ENCODE measurements around the gene CPLX1.
A peak's percentile ranks its signal among the peaks of the same experiment; 100 is the strongest.
"Not testable (repeated sequence)": the region's sequence is repeated elsewhere in the genome, so short reads cannot be mapped to it uniquely, and the experiment has no call there.

Gene CPLX1

DNA sequence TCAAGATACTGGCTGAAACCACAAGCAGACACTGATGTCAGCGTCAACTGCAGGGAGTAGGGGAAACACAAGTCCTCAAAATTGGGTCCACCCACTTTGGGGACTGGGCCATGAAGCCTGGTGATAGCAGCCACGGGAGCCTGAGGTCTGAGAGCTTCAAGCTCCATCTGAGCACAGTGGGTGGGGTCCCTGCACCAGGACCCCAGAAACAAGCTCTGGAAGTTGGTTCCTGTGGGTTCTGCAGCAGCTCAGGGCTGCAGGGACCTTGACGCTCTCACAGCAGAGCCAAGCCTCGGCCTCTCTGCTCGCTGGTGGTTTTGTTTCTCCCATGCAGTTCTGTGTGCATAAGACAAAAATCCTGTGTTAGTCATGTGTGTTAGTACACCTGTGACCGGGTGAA, 54.5 kb downstream of the CPLX1 start:
- DNase-seq: no peak
- intact Hi-C loops (cut with DNase I): no loop called here

DNA sequence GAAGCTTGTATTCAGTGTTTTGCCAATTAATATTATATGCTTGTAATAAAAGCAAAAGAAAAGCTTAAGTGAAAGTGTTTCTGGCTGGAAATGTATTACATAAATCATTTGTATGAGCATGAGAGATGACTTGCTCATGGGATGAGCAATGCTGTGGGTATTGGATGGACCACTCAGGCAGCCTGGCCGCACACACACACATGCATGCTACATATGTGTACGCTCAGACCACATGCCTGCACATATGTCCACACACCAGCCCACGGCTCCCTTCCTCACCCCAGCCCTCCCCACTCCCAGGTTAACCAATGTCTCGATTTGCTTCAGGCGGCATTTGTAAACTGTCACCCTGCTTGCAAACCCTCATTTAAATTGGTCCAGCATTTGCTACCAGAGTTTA, 55.9 kb downstream of the CPLX1 start:
- no peak for DNase-seq
- intact Hi-C loops (cut with DNase I): no loop called here

DNA sequence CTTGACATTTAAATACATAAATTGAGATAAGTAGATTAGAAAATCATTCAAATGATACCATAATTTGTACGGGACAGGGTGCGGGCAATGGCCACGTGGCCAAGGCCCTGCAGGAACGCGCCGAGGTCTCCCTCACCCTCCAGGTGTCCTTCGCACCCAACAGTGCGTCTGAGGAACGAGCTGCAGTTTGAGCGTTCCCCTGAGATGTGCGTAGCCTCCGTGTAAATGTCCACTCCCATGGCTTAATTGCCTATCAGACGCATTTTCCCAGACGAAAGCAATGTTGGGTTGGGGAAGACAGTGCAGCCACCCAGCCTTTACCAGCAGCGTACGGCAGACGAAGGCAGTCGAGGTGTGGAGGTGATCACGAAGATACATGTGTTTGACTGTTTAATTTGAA, 56.4 kb downstream of the CPLX1 start:
- no peak for DNase-seq
- intact Hi-C loops (cut with DNase I): no loop called here

DNA sequence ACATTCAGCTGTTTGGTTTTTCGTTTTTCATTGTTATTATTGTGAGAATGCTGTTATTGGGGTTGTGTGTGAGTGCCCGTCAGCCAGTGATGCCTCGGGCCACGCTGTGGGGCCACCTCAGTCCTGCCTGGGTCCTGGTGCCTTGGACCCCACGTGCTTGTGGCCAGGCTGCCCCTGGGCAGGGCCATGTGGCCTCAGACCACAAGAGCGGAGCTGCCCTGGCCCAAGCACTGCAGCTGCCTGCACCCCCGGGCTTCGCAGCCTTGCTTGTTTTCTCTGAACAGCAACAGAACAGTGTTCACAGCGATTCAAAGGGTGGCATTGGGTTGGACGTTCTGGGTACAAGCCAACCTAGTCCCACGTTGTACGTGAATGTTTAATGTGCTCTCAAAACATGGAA, 56.9 kb downstream of the CPLX1 start:
- DNase-seq: peak in 8 of 42 donors; percentile 35 to 54 (median 44)
- intact Hi-C loops (cut with DNase I): no loop called here

DNA sequence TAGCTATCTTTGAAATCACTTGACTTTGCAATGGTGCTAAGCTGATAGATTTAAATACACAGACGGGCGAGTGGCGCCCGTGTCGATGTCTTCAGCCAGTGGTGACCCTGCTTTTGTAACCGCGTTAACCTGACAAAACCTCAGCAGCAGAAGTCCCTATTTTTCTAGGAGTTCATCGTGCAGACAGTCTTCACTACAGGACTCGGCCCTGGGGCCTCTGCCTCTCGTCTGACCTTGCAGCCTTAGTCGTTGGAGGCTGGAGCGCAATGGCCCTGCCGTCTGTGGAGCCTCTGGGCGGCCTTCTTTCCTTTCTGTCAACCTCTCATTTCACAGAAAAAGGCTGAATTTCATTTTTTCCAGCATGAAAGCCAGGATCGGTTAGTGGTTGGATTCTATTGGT, 57.9 kb downstream of the CPLX1 start:
- no peak for DNase-seq
- intact Hi-C loops (cut with DNase I): no loop called here

DNA sequence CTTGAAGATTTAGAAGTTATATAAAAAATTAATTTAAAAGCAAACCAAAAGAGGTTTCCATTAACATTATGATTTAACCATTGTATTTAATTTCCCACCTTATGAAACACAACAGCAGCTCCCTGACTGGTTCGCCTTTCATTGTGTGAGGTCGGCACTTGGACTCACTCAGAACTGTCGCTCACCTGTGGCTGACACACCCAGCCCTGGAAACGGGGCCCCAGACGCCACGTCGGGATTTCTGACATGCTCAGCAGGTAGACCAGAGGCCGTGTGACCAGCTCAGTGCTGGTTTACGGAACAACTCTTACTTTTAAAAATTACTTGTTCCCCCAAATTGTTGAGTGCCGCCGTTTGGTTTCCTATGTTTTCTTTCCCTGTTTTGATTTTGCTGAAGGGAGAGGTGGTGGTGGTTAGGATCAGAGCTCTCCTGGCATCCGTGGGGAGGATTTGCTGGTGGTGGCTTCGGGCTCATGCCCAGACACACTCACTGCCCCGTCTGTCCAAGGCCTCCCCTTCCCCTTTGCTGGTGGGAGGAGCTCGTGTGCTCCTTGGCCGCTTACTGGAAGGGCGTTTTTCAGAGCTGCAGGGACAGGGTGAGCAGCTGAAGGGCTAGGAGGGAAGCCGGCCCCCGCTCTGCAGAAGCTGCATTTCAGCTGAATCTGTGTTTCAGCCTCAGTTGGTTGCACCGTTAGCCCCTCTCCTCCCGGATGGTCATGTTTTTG, 59.2 kb downstream of the CPLX1 start:
- no peak for DNase-seq
- intact Hi-C loops (cut with DNase I): no loop called here

DNA sequence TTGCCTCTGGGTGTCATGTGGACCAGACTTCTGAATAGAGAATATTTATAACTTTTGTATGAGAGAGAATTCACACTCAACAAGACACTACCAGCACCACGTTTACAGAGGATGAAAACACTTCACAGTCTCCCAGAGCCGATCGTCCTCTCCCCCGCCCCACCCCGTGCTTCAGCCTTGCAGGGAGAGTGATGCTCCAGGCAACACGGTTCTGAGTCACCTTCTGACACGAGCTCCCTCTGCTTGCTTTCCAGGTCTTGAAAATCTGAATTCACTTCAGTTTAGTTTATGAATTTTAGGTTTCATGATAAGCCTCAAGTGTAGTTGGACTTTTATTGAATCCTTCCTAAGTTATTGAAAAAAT, 59.8 kb downstream of the CPLX1 start:
- intact Hi-C loops (cut with DNase I): no loop called here
- peak in 41 of 42 donors; percentile 47 to 92 (median 76) for DNase-seq

DNA sequence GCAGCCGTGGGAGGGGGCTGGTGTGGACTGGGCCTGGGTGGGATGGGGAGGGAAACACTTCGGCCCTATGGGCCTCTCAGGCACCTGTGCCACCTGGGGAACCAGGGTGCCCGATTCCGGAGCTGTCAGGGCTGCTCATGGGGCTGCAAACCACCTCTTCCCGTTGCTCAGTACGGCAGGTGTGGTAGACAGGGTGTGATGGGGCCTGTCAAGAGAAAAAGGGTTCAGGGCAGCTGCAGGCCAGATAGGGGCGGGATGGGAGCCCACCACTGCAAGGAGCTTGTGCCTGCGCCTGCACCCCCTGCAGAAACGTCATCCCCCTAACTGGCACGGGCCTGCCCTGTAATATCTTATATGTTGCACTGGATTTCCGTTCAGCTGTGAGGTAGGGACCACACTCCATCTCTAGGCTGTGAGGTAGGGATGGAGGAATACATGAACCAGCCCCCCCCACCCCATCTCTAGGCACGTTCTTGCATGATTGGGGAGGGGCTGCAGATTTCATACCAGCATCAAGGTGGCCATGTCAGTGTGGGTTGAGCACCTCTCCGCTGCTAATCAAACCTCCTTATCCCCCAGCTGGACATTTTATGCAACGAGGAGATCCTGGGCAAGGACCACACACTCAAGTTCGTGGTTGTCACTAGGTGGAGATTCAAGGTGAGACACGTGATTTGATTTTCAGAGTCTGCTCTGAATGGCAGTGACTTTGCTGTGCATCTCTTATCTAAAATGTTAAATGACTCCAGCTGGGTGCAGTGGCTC, 61.3 kb downstream of the CPLX1 start:
- intact Hi-C loops (cut with DNase I): no loop called here
- no peak for DNase-seq

DNA sequence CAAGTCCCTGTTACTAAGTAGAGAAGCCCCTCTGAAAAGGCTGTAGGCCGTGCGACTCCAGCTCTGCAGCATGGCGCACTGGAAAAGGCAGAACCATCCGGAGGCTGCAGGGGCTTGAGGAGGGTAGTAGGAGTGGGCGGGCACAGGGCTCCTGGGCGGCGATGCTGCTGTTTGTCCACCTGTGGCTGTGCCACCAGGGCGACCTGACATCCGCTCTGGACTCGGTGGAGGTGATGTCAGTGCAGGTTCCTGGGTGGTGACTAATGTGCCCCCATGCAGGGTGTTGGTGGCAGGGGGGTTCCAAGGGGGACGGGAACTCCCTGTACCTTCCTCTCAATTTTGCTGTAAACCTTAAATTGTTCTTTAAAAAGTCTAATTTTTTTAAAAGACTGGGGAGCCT, 62.0 kb downstream of the CPLX1 start:
- intact Hi-C loops (cut with DNase I): no loop called here
- no peak for DNase-seq

DNA sequence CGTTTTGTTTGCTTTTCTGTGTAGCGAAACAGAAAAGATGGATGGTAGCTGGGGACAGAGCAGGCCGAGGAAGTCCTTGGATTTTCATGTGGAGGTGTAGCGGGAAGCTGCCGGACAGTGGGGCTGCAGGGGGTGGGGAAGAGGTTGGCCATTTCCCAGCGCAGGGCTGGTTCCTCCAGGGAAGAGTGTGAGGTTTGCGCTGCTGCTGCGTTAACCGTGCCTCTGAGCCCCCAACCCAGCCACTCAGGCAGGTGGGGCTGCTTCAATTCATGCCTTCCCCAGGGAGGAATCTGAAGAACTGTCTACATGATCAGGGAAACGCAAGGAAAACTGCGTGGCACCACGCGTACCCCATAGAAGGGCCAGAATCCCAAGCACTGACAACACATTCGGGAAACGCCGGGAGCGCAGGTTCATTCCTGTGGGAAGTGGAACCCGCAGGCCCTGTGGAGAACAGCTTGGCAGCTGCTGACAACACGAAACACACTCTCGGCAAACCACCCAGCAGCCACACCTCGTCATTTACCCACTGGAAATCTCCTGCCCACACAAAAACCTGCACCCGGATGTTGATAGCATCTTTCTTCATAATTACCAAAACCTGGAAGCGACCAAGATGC, 62.6 kb downstream of the CPLX1 start:
- peak in 3 of 42 donors; percentile 43 to 60 (median 52) for DNase-seq
- intact Hi-C loops (cut with DNase I): no loop called here

DNA sequence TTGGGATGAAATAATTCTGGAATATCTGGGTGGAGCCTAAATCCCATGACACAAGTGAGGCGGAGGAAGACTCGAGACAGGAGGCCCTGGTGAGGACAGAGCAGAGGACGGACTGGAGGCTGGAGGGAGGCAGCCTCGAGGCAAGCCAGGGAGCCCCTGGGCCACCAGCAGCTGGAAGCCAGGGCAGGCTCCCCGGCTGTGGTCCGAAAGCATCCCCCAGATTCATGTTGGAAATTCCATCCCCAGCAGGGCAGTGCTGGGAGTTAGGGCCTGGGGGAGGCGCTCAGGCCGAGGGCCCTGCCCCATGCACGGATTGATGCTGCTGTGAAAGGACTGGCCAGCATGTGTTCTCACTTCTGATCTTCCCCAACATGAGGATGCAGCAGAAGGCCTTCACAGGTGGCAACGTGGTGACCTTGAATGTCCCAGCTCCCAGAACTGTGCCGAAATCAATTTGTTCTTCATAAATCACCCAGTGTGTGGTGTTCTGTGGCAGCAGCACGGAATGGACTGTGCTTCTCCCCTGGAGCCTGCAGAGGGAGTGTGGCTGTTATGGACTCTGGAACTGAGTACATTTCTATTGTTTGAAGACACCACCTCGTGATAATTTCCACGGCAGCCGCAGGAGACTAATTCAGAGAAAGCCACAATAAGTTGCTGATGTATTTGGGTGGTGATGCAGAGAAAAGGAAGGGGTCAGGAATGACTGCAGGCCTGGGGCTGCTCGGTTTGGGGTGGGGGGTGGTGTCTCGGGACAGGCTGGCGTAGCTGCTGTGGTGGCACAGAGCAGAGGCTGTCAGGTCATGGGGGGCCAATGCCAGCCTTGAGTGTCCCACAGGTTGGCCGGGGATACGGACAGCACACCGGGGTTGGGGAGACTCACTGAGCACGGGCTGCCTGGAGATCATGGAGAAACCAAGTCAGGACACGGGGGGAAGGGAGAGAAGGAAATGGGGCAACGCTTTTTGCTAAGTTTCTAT, 63.4 kb downstream of the CPLX1 start:
- intact Hi-C loops (cut with DNase I): no loop called here
- peak in 2 of 42 donors; percentile 44 to 45 for DNase-seq

DNA sequence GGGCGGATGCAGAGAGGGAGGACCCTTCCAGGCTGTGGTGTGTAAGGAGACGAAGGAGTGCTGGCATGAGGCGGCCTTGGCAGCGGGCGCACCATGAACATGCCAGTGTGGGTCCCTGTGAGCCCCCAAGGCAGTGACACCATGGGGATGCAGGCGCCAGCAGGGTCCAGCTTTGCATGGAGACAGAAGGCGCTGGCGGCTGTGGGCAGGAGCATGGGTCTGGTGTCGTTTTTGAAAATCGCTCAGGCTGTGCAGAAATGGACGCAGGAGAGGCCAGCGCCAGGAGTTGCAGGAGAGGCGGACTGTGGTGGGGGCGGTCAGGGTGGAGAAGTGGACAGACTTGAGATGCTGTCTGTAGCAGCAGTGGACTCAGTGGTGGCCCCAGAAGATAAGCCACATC, 64.2 kb downstream of the CPLX1 start:
- intact Hi-C loops (cut with DNase I): no loop called here

DNA sequence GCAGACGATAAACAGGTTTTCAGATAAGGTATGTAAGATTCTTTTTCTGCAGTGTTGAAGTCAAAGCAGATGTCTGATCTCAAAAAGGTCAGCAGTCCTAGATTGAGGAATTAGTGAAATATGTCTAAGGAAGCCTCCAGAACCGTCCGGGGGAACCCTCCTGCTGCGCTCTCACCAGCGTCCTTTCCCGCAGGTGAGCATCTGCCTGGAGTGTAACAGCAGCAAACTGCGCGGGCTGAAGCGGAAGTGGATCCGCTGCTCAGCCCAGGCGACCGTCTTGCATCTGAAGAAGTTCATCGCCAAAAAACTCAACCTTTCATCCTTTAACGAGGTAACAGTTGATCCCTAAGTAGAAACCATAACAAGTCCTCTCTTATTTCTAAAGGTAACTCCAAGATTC, 64.8 kb downstream of the CPLX1 start:
- intact Hi-C loops (cut with DNase I): no loop called here
- no peak for DNase-seq

More for the DNA sequence above, 64.2 kb downstream of the CPLX1 start:
- no peak for DNase-seq

DNA sequence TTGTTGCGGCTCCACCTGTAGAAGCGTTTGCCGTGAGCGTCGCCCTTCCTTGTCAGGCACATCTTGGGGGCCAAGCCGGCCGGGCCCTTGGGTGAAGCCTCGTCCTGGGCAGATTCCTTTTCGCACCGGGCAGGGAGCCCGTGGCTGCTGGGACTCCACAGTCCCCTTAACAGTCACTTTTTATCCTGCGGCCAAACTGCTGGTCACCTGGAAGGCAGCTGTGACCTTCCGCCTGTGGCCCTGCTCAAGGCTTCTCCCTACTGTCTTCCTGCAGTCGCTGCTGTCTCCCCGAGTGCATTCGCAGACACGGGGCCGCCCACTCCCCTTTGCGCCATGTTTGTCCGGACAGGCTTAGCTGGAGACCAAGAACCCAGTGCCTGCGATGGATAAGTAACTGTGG, 65.3 kb downstream of the CPLX1 start:
- DNase-seq: no peak
- intact Hi-C loops (cut with DNase I): no loop called here

DNA sequence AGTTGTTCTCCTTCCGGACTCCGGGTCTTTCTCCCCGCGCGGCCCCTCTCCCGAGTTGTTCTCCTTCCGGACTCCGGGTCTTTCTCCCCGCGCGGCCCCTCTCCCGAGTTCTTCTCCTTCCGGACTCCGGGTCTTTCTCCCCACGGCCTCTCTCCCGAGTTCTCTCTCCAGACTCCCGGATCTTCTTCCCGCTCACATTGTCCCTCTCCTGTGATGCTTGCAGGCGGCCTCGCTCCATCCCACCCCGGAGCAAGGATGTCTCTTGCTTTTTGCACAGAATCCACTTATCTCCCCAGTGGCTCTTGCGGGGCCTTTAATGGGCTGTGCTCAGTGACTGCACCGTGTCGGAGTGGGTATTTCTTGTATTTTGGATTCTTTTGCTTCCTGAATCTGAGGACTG, 66.1 kb downstream of the CPLX1 start:
- intact Hi-C loops (cut with DNase I); DNase-seq: not testable (repeated sequence)

DNA sequence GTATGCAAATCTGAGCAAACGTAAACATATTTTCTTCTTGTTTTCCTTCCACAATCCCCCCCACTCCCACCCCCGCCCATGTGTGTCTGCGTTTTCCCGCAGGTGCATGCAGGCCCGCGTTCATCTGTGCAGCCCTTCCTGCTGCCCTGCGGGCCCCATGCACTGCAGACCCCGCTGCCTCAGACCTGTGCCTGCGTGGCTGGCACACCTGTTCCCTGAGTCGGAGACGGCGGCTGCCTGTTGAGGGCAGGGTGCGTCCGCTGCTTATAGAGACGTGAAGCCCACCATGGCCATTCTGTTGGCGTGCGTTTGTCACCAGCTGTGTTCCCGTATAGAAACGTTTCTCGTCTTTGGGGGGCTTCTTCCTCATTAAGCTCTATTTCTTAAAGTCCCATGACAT, 68.8 kb downstream of the CPLX1 start:
- no peak for DNase-seq
- intact Hi-C loops (cut with DNase I): no loop called here

DNA sequence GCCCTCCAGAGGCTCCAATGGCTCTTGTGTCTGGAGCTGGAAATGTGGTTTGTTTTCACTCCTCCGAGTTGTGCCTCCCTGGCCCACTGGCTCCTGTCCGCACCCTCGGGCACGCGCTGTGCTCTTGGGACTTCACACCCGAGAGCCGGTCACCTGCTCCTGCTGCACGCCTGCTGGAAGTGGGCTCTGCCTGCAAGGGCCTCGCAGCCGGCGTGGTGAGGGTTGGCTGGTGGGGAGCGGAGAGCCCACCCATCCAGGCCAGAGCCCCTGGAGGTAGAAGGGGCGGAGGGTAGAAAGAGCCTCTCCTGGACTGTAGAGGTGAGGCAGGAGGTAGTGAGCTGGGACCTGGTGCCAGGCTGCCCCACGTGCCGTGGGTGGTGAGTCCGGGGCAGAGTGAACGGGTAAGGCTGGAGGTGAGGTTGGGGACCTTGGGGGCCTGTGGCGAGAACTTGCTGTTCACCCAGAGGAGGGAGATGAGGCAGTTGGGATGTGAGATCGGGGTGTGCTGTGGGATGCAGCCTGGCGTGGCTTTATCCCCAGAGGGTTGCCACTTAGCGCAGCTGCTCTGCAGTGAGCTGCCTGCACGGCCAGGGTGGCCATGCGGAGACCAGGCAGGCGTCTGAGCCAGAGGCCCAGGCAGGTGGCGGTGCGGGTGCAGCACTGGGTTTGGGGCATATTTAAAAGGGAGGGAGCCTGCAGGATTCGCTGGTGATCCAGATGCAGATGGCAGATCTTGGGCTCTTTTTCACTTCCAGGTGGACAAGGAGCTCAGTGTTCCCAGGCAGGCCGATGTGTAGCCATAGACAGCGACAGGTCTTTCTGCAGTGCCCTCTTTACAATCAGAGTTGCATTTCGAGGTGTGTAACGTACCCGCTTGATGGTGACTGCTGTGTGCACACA, 71.5 kb downstream of the CPLX1 start:
- intact Hi-C loops (cut with DNase I): no loop called here
- no peak for DNase-seq

DNA sequence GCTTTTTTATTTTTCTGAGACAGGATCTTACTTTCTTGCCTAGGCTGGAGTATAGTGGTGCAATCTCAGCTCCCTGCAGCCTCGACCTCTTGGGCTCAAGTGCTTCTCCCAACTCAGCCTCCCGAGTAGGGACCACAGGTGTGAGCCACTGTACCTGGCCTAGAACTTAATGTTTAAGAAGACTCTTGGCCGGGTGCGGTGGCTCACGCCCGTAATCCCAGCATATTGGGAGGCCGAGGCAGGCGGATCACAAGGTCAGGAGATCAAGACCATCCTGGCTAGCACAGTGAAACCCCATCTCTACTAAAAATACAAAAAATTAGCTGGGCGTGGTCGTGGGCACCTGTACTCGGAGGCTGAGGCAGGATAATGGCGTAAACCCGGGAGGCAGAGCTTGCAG, 72.7 kb downstream of the CPLX1 start:
- DNase-seq; intact Hi-C loops (cut with DNase I): not testable (repeated sequence)

Measured in head of caudate nucleus (tissue), 42 donors.